ENCODE results near the gene MT2A.
"Not testable (repeated sequence)": the region's sequence is repeated elsewhere in the genome, so short reads cannot be mapped to it uniquely, and the experiment has no call there.

MT2A gene

DNA sequence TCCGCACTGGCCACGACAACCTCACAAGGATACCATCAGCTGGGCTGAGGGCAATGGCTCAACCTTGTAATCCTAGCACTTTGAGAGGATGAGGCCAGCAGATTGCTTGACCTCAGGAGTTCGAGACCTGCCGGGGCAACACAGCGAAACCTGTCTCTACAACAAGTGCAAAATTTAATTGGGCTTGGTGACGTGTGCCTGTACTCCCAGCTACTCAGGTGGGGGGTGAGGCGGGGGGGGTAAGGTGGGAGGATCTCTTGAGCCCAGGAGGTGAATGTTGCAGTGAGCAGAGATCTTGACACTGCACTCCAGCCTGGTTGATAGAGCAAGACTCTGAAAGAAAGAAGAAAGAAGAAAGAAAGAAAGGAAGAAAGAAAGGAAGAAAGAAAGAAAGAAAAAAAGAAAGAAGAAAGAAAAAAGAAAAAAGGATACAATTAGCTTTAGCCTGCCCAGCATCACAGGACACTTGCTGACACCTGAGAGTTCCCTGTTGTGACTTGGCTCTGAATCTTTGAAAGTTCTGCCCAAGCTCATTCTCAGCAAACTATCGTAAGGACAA is 12.0 kb downstream of the MT2A start:
- Histone ChIP-seq H3K9me3 (ENCODE audit: control insufficient read depth, insufficient read depth, low read length) (no peaks in the 10 kb centered on the region), H3K9ac (ENCODE audit: low read depth, low read length) (no peak overlapping the region), H3K36me3 (ENCODE audit: insufficient read depth, low read length) (no peaks in the 10 kb centered on the region), H3K4me1 (ENCODE audit: insufficient read depth, low read length) (peaks cover 18% of the 10 kb centered on the region; the same call in 1 of the 2 replicates)

DNA sequence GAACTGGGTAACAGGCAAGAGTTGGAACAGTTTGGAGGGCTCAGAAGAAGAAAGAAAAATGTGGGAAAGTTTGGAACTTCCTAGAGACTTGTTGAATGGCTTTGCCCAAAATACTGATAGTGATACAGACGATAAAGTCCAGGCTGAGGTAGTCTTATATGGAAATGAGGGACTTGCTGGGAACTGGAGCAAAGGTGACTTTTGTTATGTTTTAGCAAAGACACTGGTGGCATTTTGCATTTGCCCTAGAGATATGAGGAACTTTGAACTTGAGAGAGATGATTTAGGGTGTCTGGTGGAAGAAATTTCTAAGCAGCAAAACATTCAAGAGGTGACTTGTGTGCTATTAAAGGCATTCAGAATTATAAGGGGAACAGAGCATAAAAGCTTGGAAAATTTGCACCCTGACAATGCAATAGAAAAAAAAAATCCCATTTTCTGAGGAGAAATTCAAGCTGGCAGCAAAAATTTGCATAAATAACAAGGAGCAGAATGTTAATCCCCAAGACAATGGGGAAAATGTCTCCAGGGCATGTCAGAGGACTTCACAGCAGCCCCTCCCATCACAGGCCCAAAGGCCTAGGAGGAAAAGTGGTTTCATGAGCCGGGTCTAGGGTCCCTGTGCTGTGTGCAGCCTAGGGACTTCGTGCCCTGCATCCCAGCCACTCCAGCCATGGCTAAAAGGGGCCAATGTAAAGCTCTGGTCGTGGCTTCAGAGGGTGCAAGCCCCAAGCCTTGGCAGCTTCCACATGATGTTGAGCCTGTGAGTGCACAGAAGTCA is 13.5 kb downstream of the MT2A start:
- not testable (repeated sequence) for H3K36me3 ChIP-seq (ENCODE audit: insufficient read depth, low read length); H3K9ac ChIP-seq (ENCODE audit: low read depth, low read length); H3K9me3 ChIP-seq (ENCODE audit: control insufficient read depth, insufficient read depth, low read length)
- H3K4me1 ChIP-seq (ENCODE audit: insufficient read depth, low read length): peaks cover 27% of the 10 kb centered on the region; the same call in 1 of the 2 replicates

DNA sequence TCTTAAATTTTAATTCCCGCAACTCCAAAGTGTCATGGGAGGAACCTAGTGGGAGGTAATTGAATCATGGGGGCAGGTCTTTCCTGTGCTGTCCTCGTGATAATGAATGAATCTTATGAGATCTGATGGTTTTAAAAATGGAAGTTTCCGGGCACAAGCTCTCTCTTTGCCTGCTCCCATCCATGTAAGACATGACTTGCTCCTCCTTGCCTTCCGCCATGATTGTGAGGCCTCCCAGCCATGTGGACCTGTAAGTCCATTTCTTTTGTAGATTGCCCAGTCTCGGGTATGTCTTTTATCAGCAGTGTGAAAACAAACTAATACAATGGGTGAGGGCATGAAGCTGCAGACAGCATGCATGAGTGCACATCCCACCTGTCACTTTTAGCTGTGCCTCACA is 14.8 kb downstream of the MT2A start:
- peaks cover 25% of the 10 kb centered on the region; the same call in 1 of the 2 replicates for H3K4me1 ChIP-seq (ENCODE audit: insufficient read depth, low read length)
- not testable (repeated sequence) for H3K9ac ChIP-seq (ENCODE audit: low read depth, low read length)

DNA sequence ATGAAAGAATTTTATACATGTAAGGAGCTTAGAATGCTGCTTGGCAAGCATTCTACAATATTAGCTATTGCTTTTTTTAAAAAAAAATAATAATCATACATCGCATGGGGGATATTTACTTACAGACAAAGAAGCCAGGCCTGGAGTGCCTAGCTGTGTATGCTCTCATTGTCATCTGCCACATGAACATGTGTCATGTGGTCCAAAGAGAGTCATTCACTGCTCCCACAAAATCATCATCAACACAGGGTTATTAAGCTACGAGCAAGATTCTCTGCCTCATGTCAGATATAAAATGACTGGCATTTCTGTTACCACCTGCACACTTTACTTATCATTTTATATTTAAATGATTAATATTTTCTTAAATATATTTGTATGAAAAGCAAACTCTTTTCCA is 15.3 kb downstream of the MT2A start:
- Histone ChIP-seq H3K36me3 (ENCODE audit: insufficient read depth, low read length) (no peaks in the 10 kb centered on the region), H3K9ac (ENCODE audit: low read depth, low read length) (no peak overlapping the region), H3K9me3 (ENCODE audit: control insufficient read depth, insufficient read depth, low read length) (no peaks in the 10 kb centered on the region), H3K4me1 (ENCODE audit: insufficient read depth, low read length) (peaks cover 25% of the 10 kb centered on the region; the same call in 1 of the 2 replicates)

More for the DNA sequence above, 14.8 kb downstream of the MT2A start:
- H3K36me3 ChIP-seq (ENCODE audit: insufficient read depth, low read length); H3K9me3 ChIP-seq (ENCODE audit: control insufficient read depth, insufficient read depth, low read length): not testable (repeated sequence)

DNA sequence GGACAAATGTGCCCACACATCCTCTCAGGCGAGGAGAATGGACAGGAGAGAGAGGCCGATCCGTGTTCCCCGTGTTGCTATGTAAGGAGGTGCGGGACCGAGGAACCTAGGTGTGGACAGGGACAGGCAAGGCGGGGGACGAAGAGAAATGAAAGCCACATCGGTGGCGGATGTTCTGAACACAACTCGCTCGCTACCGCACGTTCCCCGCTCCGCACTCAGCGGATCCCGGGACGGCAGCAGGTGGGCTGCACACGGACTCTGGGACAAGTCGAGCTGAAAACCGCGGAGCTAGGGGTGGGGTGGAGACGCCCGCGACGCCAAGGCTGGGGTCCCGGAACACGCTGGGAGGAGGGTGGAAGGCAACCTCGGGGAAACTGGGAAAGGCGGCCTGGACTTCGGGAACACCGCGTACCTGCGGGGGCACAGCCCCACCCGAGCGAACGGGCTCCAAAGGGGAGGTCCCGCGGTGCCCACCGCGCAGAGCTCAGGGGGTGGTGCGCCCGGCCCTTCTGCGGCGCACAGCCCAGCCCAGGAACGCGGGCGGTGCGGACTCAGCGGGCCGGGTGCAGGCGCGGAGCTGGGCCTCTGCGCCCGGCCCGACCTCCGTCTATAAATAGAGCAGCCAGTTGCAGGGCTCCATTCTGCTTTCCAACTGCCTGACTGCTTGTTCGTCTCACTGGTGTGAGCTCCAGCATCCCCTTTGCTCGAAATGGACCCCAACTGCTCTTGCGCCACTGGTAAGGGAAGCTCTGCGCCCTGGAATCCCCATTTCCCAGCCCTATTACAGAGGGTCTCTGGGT is 17.0 kb downstream of the MT2A start, which contains the start of gene MT1E:
Gene MT1E (plus strand): TSS at position 642 of the 803 bp plus-strand sequence. CDS start 71 bp downstream, at position 713.
- H3K9me3 ChIP-seq (ENCODE audit: control insufficient read depth, insufficient read depth, low read length): no peaks in the 10 kb centered on the region
- no peaks in the 10 kb centered on the region for H3K36me3 ChIP-seq (ENCODE audit: insufficient read depth, low read length)
- peak within 1 kb of the TSS; percentile 51 for H3K9ac ChIP-seq (ENCODE audit: low read depth, low read length)
- peaks cover 25% of the 10 kb centered on the region; the same call in 1 of the 2 replicates for H3K4me1 ChIP-seq (ENCODE audit: insufficient read depth, low read length)

DNA sequence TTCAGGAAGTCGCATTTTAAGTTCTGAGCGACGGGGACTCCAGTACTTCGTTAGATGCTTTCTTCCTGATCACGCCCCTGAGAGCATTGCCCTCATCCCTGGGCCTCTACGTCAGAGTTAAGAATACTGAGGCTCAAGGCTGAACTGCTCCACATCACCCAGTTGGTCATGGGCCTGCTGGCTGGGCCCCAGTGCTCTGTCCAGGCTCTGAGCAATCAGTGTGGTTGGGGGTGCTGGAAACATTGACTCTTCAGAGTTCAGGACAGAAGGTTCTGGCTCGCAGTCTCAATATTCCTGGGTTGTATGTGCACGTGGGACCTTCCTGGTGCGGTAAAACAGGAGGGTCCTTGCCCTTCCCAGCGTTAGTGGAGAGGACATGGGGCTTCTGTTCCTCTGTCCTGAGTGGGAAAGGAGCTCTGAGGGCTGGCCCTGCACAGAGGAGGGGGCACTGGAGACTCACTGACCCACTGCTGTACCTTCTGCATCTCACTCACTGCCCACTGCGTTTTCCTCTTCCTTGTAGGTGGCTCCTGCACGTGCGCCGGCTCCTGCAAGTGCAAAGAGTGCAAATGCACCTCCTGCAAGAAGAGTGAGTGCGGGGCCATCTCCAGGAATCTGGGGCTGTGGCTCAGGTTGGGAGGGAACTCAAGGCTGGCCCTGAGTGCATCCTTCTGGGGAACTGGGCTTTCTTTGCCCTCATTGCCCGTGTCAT is 17.7 kb downstream of the MT2A start:
- no peaks in the 10 kb centered on the region for H3K9me3 ChIP-seq (ENCODE audit: control insufficient read depth, insufficient read depth, low read length)
- H3K36me3 ChIP-seq (ENCODE audit: insufficient read depth, low read length): no peaks in the 10 kb centered on the region
- peak overlapping the region; percentile 51; the same call in 1 of the 2 replicates for H3K9ac ChIP-seq (ENCODE audit: low read depth, low read length)
- H3K4me1 ChIP-seq (ENCODE audit: insufficient read depth, low read length): peaks cover 24% of the 10 kb centered on the region; the same call in 1 of the 2 replicates

DNA sequence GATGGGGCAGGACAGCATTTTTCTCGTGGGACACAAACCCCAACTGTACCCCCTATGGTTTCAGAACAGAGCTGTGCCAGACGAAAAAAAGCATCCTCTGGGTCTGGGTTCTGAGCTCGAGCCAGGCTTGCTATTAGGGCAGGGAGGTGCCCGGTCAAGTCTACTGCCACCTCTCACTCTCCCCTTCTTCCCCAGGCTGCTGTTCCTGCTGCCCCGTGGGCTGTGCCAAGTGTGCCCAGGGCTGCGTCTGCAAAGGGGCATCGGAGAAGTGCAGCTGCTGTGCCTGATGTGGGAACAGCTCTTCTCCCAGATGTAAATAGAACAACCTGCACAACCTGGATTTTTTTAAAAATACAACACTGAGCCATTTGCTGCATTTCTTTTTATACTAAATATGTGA is 18.3 kb downstream of the MT2A start:
- no peaks in the 10 kb centered on the region for H3K36me3 ChIP-seq (ENCODE audit: insufficient read depth, low read length)
- peaks cover 19% of the 10 kb centered on the region; the same call in 1 of the 2 replicates for H3K4me1 ChIP-seq (ENCODE audit: insufficient read depth, low read length)
- H3K9me3 ChIP-seq (ENCODE audit: control insufficient read depth, insufficient read depth, low read length): no peaks in the 10 kb centered on the region
- H3K9ac ChIP-seq (ENCODE audit: low read depth, low read length): no peak overlapping the region

DNA sequence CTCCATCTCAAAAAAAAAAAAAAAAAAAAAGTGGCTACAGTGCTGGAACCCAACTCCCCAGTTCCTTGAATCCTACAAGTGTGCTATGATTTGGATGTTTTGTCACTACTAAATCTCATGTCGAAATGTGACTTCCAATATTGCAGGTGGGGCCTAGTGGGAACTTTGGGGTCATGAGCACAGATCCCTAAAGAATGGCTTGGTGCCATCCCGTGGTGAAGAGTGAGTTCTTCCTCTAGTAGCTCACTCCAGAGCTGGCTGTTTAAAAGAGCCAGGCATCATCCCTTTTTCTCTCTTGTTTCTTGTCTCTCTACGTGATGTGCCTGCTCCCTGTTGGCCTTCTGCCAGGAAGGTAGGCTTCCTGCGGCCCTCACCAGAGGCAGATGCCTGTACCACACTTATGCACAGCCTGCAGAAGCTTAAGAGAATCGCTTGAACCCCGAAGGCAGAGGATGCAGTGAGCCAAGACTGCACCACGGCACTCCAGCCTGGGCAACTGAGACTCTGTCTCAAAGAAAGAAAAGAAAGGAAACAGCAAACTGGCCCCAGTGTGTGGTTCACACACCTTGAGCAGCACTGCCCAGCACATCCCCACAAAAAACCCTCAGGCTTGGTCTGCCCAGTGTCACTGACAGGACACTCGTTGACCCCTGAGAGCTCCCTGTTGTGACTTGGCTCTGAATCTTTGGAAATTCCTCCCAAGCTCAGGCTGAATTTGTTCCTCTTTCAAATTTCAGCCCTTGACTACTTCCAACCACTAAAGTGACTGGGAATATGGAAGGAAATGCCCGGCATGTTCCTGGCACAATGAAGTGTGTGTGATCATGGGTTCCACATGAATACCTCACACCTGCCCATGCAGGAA is 20.3 kb downstream of the MT2A start:
- Histone ChIP-seq H3K36me3 (ENCODE audit: insufficient read depth, low read length) (no peaks in the 10 kb centered on the region), H3K9ac (ENCODE audit: low read depth, low read length) (no peak overlapping the region), H3K9me3 (ENCODE audit: control insufficient read depth, insufficient read depth, low read length) (no peaks in the 10 kb centered on the region), H3K4me1 (ENCODE audit: insufficient read depth, low read length) (peaks cover 12% of the 10 kb centered on the region; the same call in 1 of the 2 replicates)

DNA sequence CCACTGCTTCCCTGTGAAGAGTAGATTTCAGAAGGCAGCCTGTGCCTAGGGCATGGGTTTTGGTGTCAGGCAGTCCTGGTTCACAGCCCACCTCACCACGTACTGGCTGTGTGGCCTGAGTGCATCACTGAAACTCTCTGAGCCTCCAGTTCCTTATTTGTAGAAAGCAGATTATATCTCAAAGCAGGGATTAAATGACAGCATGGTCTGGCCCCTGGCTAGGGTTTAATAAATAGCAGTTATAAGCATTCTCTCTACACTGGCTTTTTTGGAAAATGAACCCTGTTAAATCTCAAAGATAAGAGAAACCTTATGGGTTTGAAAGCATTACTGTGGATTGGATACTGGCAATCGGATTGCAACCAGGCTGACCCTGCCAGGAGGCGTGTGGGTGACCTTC is 21.1 kb downstream of the MT2A start:
- Histone ChIP-seq H3K9ac (ENCODE audit: low read depth, low read length) (no peak overlapping the region), H3K4me1 (ENCODE audit: insufficient read depth, low read length) (peaks cover 12% of the 10 kb centered on the region; the same call in 1 of the 2 replicates), H3K36me3 (ENCODE audit: insufficient read depth, low read length) (no peaks in the 10 kb centered on the region), H3K9me3 (ENCODE audit: control insufficient read depth, insufficient read depth, low read length) (no peaks in the 10 kb centered on the region)

DNA sequence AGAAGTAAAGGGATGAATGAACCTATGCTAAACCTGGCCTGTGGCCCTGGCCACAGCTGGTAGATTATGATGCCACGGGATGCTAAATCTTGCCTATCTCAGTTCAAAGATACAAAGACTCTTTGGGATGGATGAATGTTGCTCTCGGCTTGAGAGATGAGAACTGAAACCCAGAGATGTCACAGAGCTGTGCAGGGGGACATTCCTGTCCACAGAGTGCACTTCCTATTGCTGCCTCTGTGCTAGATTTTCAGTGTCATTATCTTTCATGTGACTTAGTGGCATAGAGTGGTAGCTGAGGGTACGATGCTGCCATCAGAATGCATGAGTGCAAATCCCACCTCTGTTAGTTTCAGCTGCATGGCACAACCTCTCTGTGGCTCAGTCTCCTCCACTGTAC is 21.8 kb downstream of the MT2A start:
- Histone ChIP-seq H3K9me3 (ENCODE audit: control insufficient read depth, insufficient read depth, low read length) (no peaks in the 10 kb centered on the region), H3K9ac (ENCODE audit: low read depth, low read length) (no peak overlapping the region), H3K36me3 (ENCODE audit: insufficient read depth, low read length) (no peaks in the 10 kb centered on the region), H3K4me1 (ENCODE audit: insufficient read depth, low read length) (peaks cover 12% of the 10 kb centered on the region; the same call in 1 of the 2 replicates)

DNA sequence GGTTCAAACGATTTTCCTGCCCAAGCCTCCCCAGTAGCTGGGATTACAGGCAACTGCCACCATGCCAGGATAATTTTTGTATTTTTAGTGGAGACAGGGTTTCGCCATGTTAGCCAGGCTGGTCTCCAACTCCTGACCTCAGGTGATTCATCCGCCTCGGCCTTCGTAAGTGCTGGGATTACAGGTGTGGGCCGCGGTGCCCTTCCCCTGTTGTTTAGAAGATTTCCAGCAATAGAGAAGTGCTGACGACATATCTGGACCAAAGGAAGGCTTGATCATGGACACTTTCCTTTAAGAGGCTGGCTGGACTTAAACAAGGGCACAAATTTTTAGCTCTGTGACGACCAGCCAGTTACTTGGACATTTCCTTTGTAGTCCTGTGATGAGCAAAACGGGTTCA is 22.8 kb downstream of the MT2A start:
- Histone ChIP-seq H3K36me3 (ENCODE audit: insufficient read depth, low read length) (no peaks in the 10 kb centered on the region), H3K9ac (ENCODE audit: low read depth, low read length) (no peak overlapping the region), H3K4me1 (ENCODE audit: insufficient read depth, low read length) (peaks cover 11% of the 10 kb centered on the region; the same call in 1 of the 2 replicates), H3K9me3 (ENCODE audit: control insufficient read depth, insufficient read depth, low read length) (no peaks in the 10 kb centered on the region)

DNA sequence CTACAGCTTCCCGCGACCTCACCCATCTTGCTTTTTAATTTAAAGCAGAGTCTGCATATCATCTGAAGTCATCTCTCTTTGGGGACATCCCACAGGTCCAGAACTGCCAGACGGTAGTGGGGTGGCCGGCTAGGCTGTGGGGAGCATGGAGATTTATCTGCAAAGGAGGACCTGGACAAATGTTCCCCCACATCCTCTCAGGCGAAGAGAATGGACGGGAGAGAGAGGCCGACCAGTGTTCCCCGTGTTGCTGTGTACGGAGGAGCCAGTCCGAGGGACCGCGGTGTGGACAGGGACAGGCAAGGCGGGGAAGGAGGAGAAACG is 23.4 kb downstream of the MT2A start:
- Histone ChIP-seq H3K9ac (ENCODE audit: low read depth, low read length) (peak overlapping the region; percentile 37; the same call in 1 of the 2 replicates), H3K36me3 (ENCODE audit: insufficient read depth, low read length) (no peaks in the 10 kb centered on the region), H3K9me3 (ENCODE audit: control insufficient read depth, insufficient read depth, low read length) (no peaks in the 10 kb centered on the region), H3K4me1 (ENCODE audit: insufficient read depth, low read length) (peaks cover 8% of the 10 kb centered on the region; the same call in 1 of the 2 replicates)

DNA sequence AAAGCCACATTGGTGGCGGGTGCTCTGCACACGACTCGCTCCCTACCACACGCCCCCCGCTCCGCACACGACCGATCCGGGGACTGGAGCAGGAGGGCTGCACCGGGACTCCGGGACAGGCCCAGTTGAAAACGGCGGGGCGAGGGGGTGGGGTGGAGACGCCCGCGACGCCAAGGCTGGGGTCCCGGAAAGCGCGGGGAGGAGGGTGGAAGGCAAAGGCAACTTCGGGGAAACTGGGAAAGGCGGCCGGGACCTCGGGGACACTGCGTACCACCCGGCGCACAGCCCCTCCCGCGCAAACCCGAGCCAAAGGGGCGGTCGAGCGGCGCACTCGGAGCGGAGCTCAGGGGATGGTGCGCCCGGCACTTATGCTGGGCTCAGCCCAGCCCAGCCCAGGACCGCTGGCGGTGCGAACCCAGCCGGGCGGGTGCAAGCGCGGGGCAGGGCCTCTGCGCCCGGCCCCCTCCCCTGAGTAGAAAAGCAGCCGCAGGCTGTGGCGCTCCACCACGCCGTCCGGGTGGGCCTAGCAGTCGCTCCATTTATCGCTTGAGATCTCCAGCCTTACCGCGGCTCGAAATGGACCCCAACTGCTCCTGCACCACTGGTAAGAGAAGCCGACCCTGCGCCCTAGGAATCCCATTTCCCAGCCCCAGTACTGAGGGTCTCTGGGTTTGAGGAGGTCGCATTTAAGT is 23.9 kb downstream of the MT2A start, which contains the start of gene MT1M:
Gene MT1M (plus strand): TSS at position 504 of the 692 bp plus-strand sequence. CDS start 73 bp downstream, at position 577.
- Histone ChIP-seq H3K36me3 (ENCODE audit: insufficient read depth, low read length) (no peaks in the 10 kb centered on the region), H3K4me1 (ENCODE audit: insufficient read depth, low read length) (0 out of 2 replicates have a peak, but pooled peaks cover 4% of the 10 kb centered on the region), H3K9ac (ENCODE audit: low read depth, low read length) (peak within 1 kb of the TSS; percentile 37; the same call in 1 of the 2 replicates), H3K9me3 (ENCODE audit: control insufficient read depth, insufficient read depth, low read length) (no peaks in the 10 kb centered on the region)

All from ES-I3 (cell line).